Smooth muscle cell (in vitro differentiated cells): Measurements from ENCODE around the gene ELMO1. TPM values are rescaled to one million over a fixed set of nuclear protein-coding genes. Genes with fewer than 3 reads are reported as not detected.

Source experiments
- DNase-seq: peaks from one replicate; lab custom pipeline; 2025; ENCODE audit not compliant: unreplicated experiment; lab: John Stamatoyannopoulos, UW
- H2AFZ ChIP-seq: fragments of 200-600 bp; sonication (generic); 2 replicates; pipeline ENCODE4 v1.6.0; 2016; ENCODE audit warnings: antibody characterized with exemption, low read depth, mild to moderate bottlenecking
- H3F3A ChIP-seq: fragments of 200-600 bp; sonication (generic); 2 replicates; pipeline ENCODE4 v1.6.0; 2017; ENCODE audit warnings: antibody characterized with exemption, low read depth
- H3K27ac ChIP-seq: fragments of 200-600 bp; sonication (generic); 2 replicates; pipeline ENCODE4 v1.5.1; 2016; ENCODE audit warnings: low read depth, mild to moderate bottlenecking
- H3K27me3 ChIP-seq: fragments of 200-600 bp; sonication (generic); 2 replicates; pipeline ENCODE4 v1.6.1; 2016; ENCODE audit warnings: low read depth, mild to moderate bottlenecking
- H3K36me3 ChIP-seq: fragments of 200-600 bp; sonication (generic); 2 replicates; pipeline ENCODE4 v1.5.1; 2016; ENCODE audit warnings: low read depth
- H3K4me1 ChIP-seq: fragments of 200-600 bp; sonication (generic); 2 replicates; pipeline ENCODE4 v1.5.1; 2016; ENCODE audit warnings: low read depth
- H3K4me2 ChIP-seq: fragments of 200-600 bp; sonication (generic); 2 replicates; pipeline ENCODE4 v1.6.0; 2016; ENCODE audit warnings: mild to moderate bottlenecking
- H3K4me3 ChIP-seq: fragments of 200-600 bp; sonication (generic); 2 replicates; pipeline ENCODE4 v1.5.1; 2016; ENCODE audit warnings: mild to moderate bottlenecking
- H3K79me2 ChIP-seq: fragments of 200-600 bp; sonication (generic); 2 replicates; pipeline ENCODE4 v1.6.0; 2016; ENCODE audit warnings: low read depth, mild to moderate bottlenecking
- H3K9ac ChIP-seq: fragments of 200-600 bp; sonication (generic); 2 replicates; pipeline ENCODE4 v1.6.0; 2016; ENCODE audit warnings: low read depth
- H3K9me3 ChIP-seq: fragments of 200-600 bp; sonication (generic); replicated peaks from 2 replicates; pipeline ENCODE4 v1.5.1; 2016; ENCODE audit warnings: low read depth
- H4K20me1 ChIP-seq: fragments of 200-600 bp; sonication (generic); 2 replicates; pipeline ENCODE4 v1.6.0; 2016; ENCODE audit warnings: low read depth
- CTCF ChIP-seq: fragments of 200-600 bp; sonication (generic); IDR thresholded peaks from 2 replicates; pipeline ENCODE4 v1.5.1; 2017; ENCODE audit warnings: borderline replicate concordance, mild to moderate bottlenecking, antibody characterized with exemption; ENCODE audit not compliant: insufficient read depth, poor library complexity, severe bottlenecking
- WGBS: methylation state at CpG from one replicate; pipeline ENCODE4 v1.1.7; 2016; ENCODE audit warnings: low lambda C conversion rate; 5-methylcytosine and 5-hydroxymethylcytosine counted together
- polyA plus RNA-seq: library from polyadenylated mRNA; unstranded; fragments of >200 nt; fragmentation: Nextera tagmentation; extraction: Ambion mirVana; gene quantifications from 2 replicates; pipeline ENCODE4 v1.2.1, GENCODE V29; 2016
- total RNA-seq: library from RNA; depleted of rRNA; stranded (reverse); fragments of >200 nt; gene quantifications from 2 replicates; pipeline ENCODE4 v1.2.3, GENCODE V29; 2014

ELMO1 gene
- total and polyA plus RNA-seq, 2 experiments from 2014 or later, result 8.2 to 36.0 TPM

DNA sequence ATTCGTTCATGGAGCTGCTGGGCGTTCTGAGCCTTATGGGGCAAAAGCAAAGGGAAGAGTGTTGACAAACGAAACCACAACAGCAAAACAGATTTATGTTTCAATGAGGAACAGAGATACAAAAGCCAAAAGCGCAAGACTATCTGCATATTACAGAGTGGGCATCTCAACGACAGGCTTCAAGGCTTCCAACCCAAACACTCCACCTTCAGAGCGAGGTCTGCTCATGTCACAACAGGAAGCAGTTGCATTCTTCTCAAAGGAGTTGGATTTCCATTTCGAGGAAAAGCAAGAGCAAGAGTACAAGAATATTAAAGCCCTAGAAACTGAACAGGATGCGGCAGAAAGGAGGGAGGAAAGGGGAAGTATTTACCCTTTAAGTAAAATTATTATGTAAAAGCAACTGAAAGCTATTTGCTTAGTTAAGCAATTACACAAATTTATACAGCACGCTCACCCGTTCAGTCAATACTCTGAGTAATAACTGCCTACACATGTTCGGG, 189.3 kb downstream of the ELMO1 start:
- Histone ChIP-seq H3K9me3 (no peaks in the 10 kb centered on the region), H3K36me3 (no peaks in the 10 kb centered on the region), H4K20me1 (no peaks in the 10 kb centered on the region), H3F3A (no peaks in the 10 kb centered on the region), H3K27me3 (no peaks in the 10 kb centered on the region), H3K27ac (no peak overlapping the region), H3K9ac (no peak overlapping the region), H3K79me2 (no peaks in the 10 kb centered on the region), H3K4me3 (no peak overlapping the region), H3K4me2 (no peak overlapping the region), H3K4me1 (no peaks in the 10 kb centered on the region), H2AFZ (no peak overlapping the region)
- DNase-seq, result no peak
- TF ChIP-seq CTCF, result no peak
- WGBS, result 78% methylated on average over 11 of the region's 11 CpGs

- no peak for TF ChIP-seq CTCF
Measured at GRCh38 chr7:37256631-37257030, 192.0 kb downstream of the ELMO1 start.

DNA sequence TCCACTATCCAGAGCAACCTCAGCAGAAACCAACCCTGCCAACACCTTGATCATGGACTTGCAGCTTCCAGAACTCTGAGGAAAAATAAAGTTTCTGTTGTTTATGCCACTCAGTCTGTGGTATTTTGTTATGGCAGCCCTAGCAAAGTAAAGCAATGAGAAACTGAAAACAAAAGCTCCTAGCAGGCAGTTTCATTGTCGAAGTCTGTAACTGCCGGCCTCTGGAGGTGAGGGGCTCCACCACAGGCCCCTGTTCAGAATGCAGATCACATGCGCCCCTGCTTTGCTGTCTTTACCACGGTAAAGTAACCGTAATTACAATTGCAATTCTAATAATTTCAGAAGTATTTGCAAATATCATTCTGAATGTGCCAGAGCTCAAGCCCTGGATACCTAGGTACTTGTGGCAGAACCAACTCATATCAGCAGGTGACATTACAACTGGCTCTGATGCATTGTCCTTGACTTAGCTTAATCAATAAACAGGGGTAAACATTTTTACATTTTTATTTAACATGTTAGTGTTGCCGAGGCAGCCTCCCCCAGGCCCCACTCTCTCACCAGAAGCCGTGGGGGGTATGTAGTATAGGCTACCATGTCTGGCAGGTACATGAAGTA, 193.2 kb downstream of the ELMO1 start:
- Histone ChIP-seq H3K4me2 (no peak overlapping the region), H3F3A (no peaks in the 10 kb centered on the region), H3K9me3 (no peaks in the 10 kb centered on the region), H3K4me1 (no peaks in the 10 kb centered on the region), H4K20me1 (no peaks in the 10 kb centered on the region), H3K36me3 (no peaks in the 10 kb centered on the region), H3K27ac (no peak overlapping the region), H3K4me3 (no peak overlapping the region), H3K27me3 (no peaks in the 10 kb centered on the region), H2AFZ (no peak overlapping the region), H3K79me2 (no peaks in the 10 kb centered on the region), H3K9ac (no peak overlapping the region)
- WGBS, result 85% methylated on average over 7 of the region's 7 CpGs
- DNase-seq, result no peak
- TF ChIP-seq CTCF, result no peak

More at GRCh38 chr7:37256631-37257030, 192.0 kb downstream of the ELMO1 start:
- no peaks in the 10 kb centered on the region for H3K4me1 ChIP-seq
- H3K4me3 ChIP-seq, result no peak overlapping the region
- no peaks in the 10 kb centered on the region for H3K79me2 ChIP-seq
- H4K20me1 ChIP-seq, result no peaks in the 10 kb centered on the region
- H3K36me3 ChIP-seq, result no peaks in the 10 kb centered on the region
- no peak overlapping the region for H3K4me2 ChIP-seq
- no peak overlapping the region for H3K9ac ChIP-seq
- no peak overlapping the region for H3K27ac ChIP-seq
- no peaks in the 10 kb centered on the region for H3F3A ChIP-seq
- H2AFZ ChIP-seq, result no peak overlapping the region
- no peak for DNase-seq
- H3K9me3 ChIP-seq, result no peaks in the 10 kb centered on the region
- H3K27me3 ChIP-seq, result no peaks in the 10 kb centered on the region

- no peaks in the 10 kb centered on the region for H3F3A ChIP-seq
- no peak overlapping the region for H3K9ac ChIP-seq
- no peaks in the 10 kb centered on the region for H3K79me2 ChIP-seq
- H3K4me1 ChIP-seq, result no peaks in the 10 kb centered on the region
- no peaks in the 10 kb centered on the region for H3K36me3 ChIP-seq
- H3K27me3 ChIP-seq, result no peaks in the 10 kb centered on the region
- no peak for DNase-seq
- no peak overlapping the region for H3K4me3 ChIP-seq
- no peak overlapping the region for H2AFZ ChIP-seq
- no peak for TF ChIP-seq CTCF
- no peaks in the 10 kb centered on the region for H3K9me3 ChIP-seq
- H4K20me1 ChIP-seq, result no peaks in the 10 kb centered on the region
- no peak overlapping the region for H3K4me2 ChIP-seq
- no peak overlapping the region for H3K27ac ChIP-seq
Measured at GRCh38 chr7:37251222-37251621, 197.4 kb downstream of the ELMO1 start.
